ENCODE data around the gene ZNF574. TPM values are rescaled to one million over a fixed set of nuclear protein-coding genes. Genes with fewer than 3 reads are reported as not detected.
A peak's percentile ranks its signal among the peaks of the same experiment; 100 is the strongest.

ZNF574 gene
- total RNA-seq, 1 experiment from 2014 or later, result 15.7 TPM

DNA sequence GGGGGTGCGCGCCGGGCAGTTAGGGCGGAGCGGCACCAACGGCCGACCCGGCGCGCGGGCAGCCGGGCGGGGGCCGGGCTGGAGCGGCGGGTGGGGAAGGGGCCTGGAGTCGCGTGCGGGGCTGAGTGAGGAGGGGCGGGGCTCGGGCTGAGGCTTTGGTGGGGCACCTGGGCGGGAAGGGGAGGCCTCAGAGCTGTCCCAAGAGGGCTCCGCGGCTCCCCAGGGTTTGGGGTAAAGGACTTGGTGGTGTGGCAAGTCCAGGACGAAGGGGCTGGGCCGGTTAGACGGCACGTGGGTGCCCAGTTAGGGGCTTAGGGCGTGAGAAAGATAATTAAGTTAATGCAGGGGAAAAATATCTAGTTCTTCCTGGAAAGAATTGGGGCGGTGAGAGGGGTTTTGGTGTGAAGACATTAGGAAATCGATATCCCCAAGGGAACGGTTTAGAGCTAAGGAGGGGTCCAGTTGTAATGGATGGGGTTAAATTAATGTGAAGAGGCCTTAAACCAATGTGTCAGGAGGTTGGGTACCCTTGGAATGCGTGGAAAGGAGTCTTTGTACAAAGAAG is 496 bp downstream of the ZNF574 start:
- POLR2A ChIA-PET, result interaction anchor here (0.5 to 1.1 kb wide), 2 partner anchors 23 to 79 kb away, joined by 3 to 6 read pairs; no protein-coding TSS in a partner anchor
- ATAC-seq (no peak; the same call in 1 of the 2 replicates), DNase-seq (ENCODE audit: low read depth, low spot score) (no peak)
- Histone ChIP-seq H3K4me3 (ENCODE audit: low read depth in 2 of 2, low read length in 2 of 2) (peak overlapping the region; percentile 77 to 92), H3K27ac (ENCODE audit: low read length) (peak overlapping the region; percentile 91), H3K9me3 (ENCODE audit: control insufficient read depth, insufficient read depth, low read depth, low read length) (no peaks in the 10 kb centered on the region), H3K4me1 (ENCODE audit: control insufficient read depth, insufficient read depth, low read length) (no peaks in the 10 kb centered on the region; the same call in 1 of the 2 replicates), H3K27me3 (ENCODE audit: control insufficient read depth, insufficient read depth, low read length) (no peaks in the 10 kb centered on the region), H3K36me3 (ENCODE audit: control insufficient read depth, insufficient read depth, low read length) (peaks cover 2% of the 10 kb centered on the region; the same call in 1 of the 2 replicates)
- no peak for TF ChIP-seq TCF7L2 (IDR thresholded peaks at IDR 0.05; ENCODE audit: low read depth, low read length)
- TF ChIP-seq SIN3A (IDR thresholded peaks at IDR 0.05; ENCODE audit: borderline replicate concordance, insufficient read depth, low read depth, low read length), result no peak
- no peak for TF ChIP-seq POLR2AphosphoS5 (IDR thresholded peaks at IDR 0.05; ENCODE audit: low read depth, low read length)
- TF ChIP-seq, protein P1, sequence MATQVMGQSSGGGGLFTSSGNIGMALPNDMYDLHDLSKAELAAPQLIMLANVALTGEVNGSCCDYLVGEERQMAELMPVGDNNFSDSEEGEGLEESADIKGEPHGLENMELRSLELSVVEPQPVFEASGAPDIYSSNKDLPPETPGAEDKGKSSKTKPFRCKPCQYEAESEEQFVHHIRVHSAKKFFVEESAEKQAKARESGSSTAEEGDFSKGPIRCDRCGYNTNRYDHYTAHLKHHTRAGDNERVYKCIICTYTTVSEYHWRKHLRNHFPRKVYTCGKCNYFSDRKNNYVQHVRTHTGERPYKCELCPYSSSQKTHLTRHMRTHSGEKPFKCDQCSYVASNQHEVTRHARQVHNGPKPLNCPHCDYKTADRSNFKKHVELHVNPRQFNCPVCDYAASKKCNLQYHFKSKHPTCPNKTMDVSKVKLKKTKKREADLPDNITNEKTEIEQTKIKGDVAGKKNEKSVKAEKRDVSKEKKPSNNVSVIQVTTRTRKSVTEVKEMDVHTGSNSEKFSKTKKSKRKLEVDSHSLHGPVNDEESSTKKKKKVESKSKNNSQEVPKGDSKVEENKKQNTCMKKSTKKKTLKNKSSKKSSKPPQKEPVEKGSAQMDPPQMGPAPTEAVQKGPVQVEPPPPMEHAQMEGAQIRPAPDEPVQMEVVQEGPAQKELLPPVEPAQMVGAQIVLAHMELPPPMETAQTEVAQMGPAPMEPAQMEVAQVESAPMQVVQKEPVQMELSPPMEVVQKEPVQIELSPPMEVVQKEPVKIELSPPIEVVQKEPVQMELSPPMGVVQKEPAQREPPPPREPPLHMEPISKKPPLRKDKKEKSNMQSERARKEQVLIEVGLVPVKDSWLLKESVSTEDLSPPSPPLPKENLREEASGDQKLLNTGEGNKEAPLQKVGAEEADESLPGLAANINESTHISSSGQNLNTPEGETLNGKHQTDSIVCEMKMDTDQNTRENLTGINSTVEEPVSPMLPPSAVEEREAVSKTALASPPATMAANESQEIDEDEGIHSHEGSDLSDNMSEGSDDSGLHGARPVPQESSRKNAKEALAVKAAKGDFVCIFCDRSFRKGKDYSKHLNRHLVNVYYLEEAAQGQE (IDR thresholded peaks at IDR 0.05; ENCODE audit: insufficient read depth in 1 of 2, low read depth in 2 of 2, low read length in 1 of 2), result no peak
- TF ChIP-seq, protein P2, sequence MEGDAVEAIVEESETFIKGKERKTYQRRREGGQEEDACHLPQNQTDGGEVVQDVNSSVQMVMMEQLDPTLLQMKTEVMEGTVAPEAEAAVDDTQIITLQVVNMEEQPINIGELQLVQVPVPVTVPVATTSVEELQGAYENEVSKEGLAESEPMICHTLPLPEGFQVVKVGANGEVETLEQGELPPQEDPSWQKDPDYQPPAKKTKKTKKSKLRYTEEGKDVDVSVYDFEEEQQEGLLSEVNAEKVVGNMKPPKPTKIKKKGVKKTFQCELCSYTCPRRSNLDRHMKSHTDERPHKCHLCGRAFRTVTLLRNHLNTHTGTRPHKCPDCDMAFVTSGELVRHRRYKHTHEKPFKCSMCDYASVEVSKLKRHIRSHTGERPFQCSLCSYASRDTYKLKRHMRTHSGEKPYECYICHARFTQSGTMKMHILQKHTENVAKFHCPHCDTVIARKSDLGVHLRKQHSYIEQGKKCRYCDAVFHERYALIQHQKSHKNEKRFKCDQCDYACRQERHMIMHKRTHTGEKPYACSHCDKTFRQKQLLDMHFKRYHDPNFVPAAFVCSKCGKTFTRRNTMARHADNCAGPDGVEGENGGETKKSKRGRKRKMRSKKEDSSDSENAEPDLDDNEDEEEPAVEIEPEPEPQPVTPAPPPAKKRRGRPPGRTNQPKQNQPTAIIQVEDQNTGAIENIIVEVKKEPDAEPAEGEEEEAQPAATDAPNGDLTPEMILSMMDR (IDR thresholded peaks at IDR 0.05), result no peak
- in situ Hi-C loops (cut with HindIII; ENCODE audit: low pct_unique_long_range_greater_than_20kb, low sequenced_read_pairs), result no loop called here
- intact Hi-C loops (cut with micrococcal nuclease; ENCODE audit: unreplicated experiment), result no loop called here
- CTCF ChIA-PET, result interaction anchor here (0.5 to 0.9 kb wide), 2 partner anchors 37 to 76 kb away, joined by 3 to 9 read pairs; no protein-coding TSS in a partner anchor
- BruUV-seq (replicated peaks), result no TSS peak

DNA sequence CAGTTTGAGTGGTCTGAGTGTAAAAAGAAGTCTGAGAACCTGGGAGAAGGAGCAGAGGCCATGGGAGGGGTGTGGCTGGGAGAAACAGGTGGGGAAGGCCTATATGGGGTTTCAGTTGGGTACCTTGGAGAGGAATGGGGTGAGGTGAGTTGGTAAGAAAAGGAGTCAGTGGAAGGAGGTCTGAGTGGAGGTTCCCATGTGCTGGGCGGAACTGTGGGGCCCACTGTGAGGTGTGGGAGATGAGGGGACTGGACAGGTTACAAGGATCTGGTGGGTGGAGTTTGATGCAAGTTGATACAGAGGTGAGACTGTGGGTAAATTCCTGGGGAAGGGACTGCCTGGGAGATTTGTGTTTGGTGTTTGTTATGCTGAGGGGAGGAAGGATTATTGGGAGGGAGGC is 2.1 kb downstream of the ZNF574 start:
- no TSS peak for BruUV-seq (replicated peaks)
- Histone ChIP-seq H3K4me1 (ENCODE audit: control insufficient read depth, insufficient read depth, low read length) (no peaks in the 10 kb centered on the region; the same call in 1 of the 2 replicates), H3K9me3 (ENCODE audit: control insufficient read depth, insufficient read depth, low read depth, low read length) (no peaks in the 10 kb centered on the region), H3K36me3 (ENCODE audit: control insufficient read depth, insufficient read depth, low read length) (peaks cover 2% of the 10 kb centered on the region; the same call in 1 of the 2 replicates), H3K27ac (ENCODE audit: low read length) (no peak overlapping the region), H3K4me3 (ENCODE audit: low read depth in 2 of 2, low read length in 2 of 2) (no peak overlapping the region), H3K27me3 (ENCODE audit: control insufficient read depth, insufficient read depth, low read length) (no peaks in the 10 kb centered on the region)
- ChIA-PET POLR2A (no interaction called here), CTCF (interaction anchor here (0.5 kb wide), 1 partner anchor 43 kb away, joined by 5 read pairs; no protein-coding TSS in a partner anchor)
- ATAC-seq, result no peak
- in situ Hi-C loops (cut with HindIII; ENCODE audit: low pct_unique_long_range_greater_than_20kb, low sequenced_read_pairs) (no loop called here), intact Hi-C loops (cut with micrococcal nuclease; ENCODE audit: unreplicated experiment) (no loop called here)
- TF ChIP-seq POLR2AphosphoS5 (IDR thresholded peaks at IDR 0.05; ENCODE audit: low read depth, low read length) (no peak), SIN3A (IDR thresholded peaks at IDR 0.05; ENCODE audit: borderline replicate concordance, insufficient read depth, low read depth, low read length) (no peak), TCF7L2 (IDR thresholded peaks at IDR 0.05; ENCODE audit: low read depth, low read length) (no peak)
- TF ChIP-seq, protein P1 (IDR thresholded peaks at IDR 0.05; ENCODE audit: insufficient read depth in 1 of 2, low read depth in 2 of 2, low read length in 1 of 2), result no peak
- TF ChIP-seq, protein P2 (IDR thresholded peaks at IDR 0.05), result no peak
- DNase-seq (ENCODE audit: low read depth, low spot score), result no peak
